Stimulated activated CD8-positive, alpha-beta memory T cell treated with anti-CD3 and anti-CD28 coated beads, Interleukin-15, amount 100 ng/mL, for 48 hours (primary cell): ENCODE results near the gene KLK5.
A peak's percentile ranks its signal among the peaks of the same experiment; 100 is the strongest.
"Not testable (repeated sequence)": the region's sequence is repeated elsewhere in the genome, so short reads cannot be mapped to it uniquely, and the experiment has no call there.

Source experiments
- DNase-seq, 2 donors: peaks; one replicate each; pipeline ENCODE4 v3.0.0-alpha.2; 2020; ENCODE audit warnings: low read depth in 2 of 2

Gene KLK5

DNA sequence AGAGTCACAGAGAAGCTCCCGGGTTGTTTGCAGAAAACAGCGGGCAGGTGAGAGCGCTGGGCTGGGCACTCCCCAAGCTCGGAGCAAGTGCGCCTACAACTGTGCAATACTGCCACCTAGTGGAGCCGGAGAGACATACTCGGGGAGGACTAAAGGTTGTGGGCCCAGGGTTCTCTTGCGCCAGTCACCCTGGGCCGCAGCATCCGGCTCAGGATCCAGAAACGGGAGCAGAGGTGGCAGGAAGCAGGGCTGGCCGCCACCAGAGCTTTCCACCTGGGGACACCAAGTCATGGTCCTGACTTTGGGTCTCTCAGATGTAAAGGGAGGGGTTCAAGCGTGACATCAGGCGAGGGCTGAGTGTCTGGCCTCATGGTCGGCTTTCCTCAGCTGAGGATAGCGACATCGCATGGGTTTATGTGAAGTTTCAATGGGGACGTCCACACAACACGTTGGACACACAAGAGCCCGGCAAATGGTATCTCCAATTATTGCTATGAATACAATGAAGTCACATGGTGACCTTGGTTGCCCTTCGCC lies 30.5 kb downstream of the KLK5 start:
- DNase-seq, result peak; percentile 49 to 58

- DNase-seq, result no peak
These were observed 31.2 kb downstream of the KLK5 start for GRCh38 chr19:50921426-50922316.

DNA sequence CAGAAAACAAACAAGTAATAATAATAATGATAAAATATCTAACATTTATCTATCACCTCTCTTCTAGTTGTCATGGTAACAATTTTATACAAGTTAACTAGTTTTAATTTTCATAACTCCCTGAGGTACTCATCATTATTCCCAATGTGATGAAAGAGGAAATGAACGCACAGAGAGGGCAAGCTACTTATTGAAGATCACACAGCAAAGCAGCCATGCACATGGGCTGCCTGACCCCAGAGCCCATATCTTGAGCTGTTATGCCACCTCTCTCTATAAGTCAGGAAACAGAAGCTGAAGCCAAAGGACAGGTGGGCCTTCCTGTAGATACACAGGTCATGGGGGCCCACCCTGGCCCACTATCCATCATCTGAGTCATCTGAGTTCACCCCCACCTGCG lies 36.8 kb downstream of the KLK5 start:
- no peak for DNase-seq

- DNase-seq, result peak; percentile 19 to 20
These were observed 39.8 kb downstream of the KLK5 start for GRCh38 chr19:50912727-50913716.

DNA sequence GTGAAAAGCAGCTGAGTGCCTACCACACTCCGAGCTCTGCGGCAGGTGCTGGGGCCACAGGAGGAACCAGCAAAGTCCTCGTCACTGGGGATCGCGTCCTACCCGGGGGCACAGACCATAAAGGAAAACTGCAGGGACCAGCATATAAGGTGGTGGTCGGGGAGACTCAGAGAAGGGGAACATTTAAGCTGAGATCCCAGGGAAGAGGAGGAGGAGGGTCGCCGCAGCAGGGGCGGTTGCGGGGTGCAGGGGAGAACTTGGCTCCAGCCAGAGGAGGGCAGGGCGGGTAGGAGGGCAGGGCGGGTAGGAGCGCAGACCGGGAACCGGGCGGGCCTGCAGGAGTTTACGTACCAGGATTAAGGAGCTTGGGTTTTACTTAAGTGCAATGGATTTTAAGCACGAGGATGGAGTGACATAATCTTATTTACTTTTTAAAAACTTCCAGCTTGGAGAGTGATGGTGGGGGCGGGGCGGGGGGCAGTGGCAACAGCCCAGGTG lies 40.7 kb downstream of the KLK5 start:
- DNase-seq, result no peak

- no peak for DNase-seq
These were observed 41.4 kb downstream of the KLK5 start, which contains the start of gene KLK4 for GRCh38 chr19:50911206-50912101. TSS of gene KLK4 (minus strand) at chr19:50911395. CDS start at chr19:50910738, 657 bp downstream.

GRCh38 chr19:50910722-50911121 lies 42.1 kb downstream of the KLK5 start:
- no peak for DNase-seq

DNA sequence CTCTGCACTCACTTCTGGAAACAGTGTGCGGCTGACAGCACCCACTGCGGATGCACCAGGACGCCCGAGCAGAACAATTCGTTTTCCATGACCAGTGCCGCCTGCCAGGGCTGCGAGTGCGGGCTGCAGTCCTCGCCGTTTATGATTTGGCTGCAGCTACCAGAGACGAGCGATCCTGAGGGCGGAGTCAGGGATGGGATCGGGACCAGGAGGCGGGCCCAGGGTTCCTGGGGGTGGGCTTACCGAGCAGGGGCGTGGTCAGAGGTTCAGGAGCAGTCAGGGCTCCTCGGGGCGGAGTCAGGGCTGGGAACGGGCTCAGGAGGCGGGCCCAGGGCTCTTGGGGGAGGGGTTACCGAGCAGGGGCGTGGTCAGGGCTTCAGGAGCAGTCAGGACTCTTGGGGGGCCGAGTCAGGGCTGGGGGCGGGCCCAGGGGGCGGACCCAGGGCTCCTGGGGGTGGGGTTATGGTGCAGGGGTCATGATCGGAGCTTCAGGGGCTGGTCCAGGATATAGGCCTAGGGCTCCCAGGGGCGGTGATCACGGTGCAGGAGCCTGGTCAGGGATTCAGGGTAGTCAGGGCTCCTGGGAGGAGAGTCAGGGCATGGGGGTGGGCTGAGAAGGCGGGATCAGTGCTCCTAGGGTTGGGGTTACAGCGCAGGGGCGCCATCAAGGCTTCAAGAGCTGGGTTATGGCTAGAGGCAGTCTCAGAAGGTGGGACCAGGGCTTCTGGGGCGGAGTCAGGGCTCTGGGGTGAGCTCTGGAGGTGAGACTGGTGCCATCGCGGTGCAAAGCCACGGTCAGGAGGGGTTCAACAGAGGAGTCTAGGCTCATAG lies 43.4 kb downstream of the KLK5 start:
- DNase-seq, result peak; percentile 19 to 40

DNA sequence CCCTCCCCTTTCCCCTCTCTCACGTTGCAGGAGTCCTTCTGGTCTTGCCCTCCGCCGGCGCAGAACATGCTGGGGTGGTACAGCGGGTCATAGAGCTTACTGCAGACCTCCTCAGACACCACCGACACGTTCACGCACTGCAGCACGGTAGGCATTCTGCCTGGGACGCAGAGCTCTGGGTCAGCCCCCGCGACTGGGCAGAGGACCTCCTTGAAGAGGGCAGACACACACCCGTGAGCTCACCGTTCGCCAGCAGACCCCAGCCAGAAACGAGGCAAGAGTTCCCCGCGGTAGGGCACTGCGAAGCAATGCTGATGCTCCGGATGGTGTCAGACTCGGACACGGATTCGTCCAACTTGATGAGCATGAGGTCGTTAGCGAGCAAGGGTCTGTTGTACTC lies 44.5 kb downstream of the KLK5 start:
- no peak for DNase-seq

DNA sequence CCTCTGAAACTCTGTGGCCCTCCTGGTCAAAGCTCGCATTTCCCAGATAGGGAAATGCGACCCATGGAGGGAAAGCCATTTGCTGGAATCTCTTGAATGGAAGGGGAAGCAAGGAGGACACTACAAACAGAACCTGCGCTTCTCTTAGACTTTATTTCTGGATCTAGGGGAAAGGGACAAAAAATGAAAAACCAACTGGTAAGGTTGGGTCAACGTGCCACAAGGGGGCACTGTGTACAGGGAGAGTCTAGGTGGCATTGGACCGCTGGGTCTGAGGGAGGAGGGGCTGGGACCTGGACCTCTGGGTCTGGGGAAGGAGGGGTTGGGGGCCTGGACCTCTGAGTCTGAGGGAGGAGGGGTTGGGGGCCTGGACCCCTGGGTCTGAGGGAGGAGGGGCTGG lies 46.6 kb downstream of the KLK5 start:
- DNase-seq, result no peak

DNA sequence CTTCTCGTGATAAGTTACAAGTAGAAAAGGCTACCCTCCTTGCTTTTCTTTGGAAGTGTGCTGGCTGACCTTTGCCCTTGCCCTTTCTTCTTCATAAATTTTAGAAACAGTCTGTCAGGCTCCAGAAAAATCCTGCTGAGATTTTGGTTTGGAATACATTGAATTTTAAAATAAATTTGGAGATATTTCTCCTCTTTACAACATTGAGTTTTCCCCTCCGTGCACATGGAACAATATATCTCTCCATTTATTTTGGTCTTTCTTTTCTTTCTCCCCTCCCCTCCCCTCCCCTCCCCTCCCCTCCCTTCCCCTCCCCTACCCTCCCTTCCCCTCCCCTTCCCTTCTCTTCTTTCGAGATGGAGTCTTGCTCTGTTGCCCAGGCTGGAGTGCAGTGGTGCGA lies 50.2 kb downstream of the KLK5 start:
- DNase-seq, result no peak

GRCh38 chr19:50899569-50899968 lies 53.3 kb downstream of the KLK5 start:
- no peak for DNase-seq

- DNase-seq, result no peak
These were observed 54.8 kb downstream of the KLK5 start for GRCh38 chr19:50898018-50898417.

DNA sequence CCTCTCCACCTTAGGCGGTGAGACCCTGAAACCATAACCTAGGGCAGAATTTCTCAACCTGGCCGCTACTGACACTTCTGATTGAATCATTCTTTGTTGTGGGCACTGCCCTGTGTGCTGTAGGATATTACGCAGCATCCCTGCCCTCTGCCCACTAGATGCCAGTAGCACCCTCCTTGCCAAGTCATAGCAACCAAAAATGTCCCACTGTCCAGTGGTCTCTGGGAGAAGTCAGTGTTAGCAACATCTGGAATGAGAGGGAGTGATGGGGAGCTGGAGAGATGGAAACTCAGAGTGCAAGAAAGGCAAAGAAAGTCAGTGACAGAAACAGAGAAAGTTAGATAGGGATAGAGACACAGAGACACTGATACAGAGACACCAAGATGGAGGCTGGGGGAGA lies 55.2 kb downstream of the KLK5 start:
- no peak for DNase-seq

GRCh38 chr19:50897191-50897607 lies 55.6 kb downstream of the KLK5 start:
- DNase-seq, result no peak

- DNase-seq, result peak; percentile 15 to 22
These were observed 56.1 kb downstream of the KLK5 start for GRCh38 chr19:50896591-50897190.

DNA sequence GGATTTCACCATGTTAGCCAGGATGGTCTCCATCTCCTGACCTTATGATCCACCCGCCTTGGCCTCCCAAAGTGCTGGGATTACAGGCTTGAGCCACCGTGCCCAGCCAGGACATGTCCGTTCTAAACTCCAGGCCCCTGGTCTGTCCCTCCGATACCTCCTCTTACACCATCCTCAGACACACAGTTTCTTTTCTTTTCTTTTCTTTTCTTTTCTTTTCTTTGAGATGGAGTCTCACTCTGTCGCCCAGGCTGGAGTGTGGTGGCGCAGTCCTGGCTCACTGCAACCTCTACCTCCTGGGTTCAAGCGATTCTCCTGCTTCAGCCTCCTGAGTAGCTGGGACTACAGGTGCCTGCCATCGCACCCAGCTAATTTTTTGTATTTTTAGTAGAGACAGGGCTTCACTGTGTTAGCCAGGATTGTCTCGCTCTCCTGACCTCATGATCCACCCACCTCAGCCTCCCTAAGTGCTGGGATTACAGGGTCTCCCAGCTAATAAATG lies 56.7 kb downstream of the KLK5 start:
- not testable (repeated sequence) for DNase-seq

GRCh38 chr19:50894478-50895356 lies 58.1 kb downstream of the KLK5 start:
- DNase-seq, result no peak
